ACC112 (cell line): ENCODE results near the gene MYO18A.
A peak's percentile ranks its signal among the peaks of the same experiment; 100 is the strongest.

Source experiments
- H2AFZ ChIP-seq: fragments of 200-600 bp; sonication (generic); one replicate; pipeline ENCODE4 v1.6.0; 2017; ENCODE audit warnings: antibody characterized with exemption, low read length; ENCODE audit not compliant: unreplicated experiment
- H3K27ac ChIP-seq: fragments of 200-600 bp; sonication (generic); 2 replicates; pipeline ENCODE4 v1.5.1; 2014; ENCODE audit warnings: low read depth, mild to moderate bottlenecking, antibody characterized with exemption, low read length, moderate library complexity
- H3K27me3 ChIP-seq: fragments of 200-600 bp; sonication (generic); 2 replicates; pipeline ENCODE4 v1.6.1; 2014; ENCODE audit warnings: mild to moderate bottlenecking, antibody characterized with exemption, low read length, moderate library complexity, mixed read lengths; ENCODE audit not compliant: insufficient read depth
- H3K36me3 ChIP-seq: fragments of 200-600 bp; sonication (generic); 2 replicates; pipeline ENCODE4 v1.6.1; 2016; ENCODE audit warnings: mild to moderate bottlenecking, antibody characterized with exemption, low read length, moderate library complexity, mixed read lengths; ENCODE audit not compliant: insufficient read depth
- H3K4me1 ChIP-seq: fragments of 200-600 bp; sonication (generic); one replicate; pipeline ENCODE4 v1.6.1; 2016; ENCODE audit warnings: low read length, mixed read lengths; ENCODE audit not compliant: insufficient read depth, unreplicated experiment, control insufficient read depth
- H3K4me3 ChIP-seq: fragments of 200-600 bp; sonication (generic); 2 replicates; pipeline ENCODE4 v1.5.1; 2014; ENCODE audit warnings: mild to moderate bottlenecking, low read depth, low read length
- H3K79me2 ChIP-seq: fragments of 200-600 bp; sonication (generic); one replicate; pipeline ENCODE4 v1.6.0; 2016; ENCODE audit warnings: low read length; ENCODE audit not compliant: control insufficient read depth, unreplicated experiment, insufficient read depth

The MYO18A gene

GRCh38 chr17:29136998-29137730 lies 43.0 kb downstream of the MYO18A start:
- no peaks in the 10 kb centered on the region for H3K27me3 ChIP-seq
- no peak overlapping the region for H3K27ac ChIP-seq
- no peak overlapping the region for H3K4me3 ChIP-seq
- no peaks in the 10 kb centered on the region for H3K36me3 ChIP-seq
- no peaks in the 10 kb centered on the region for H3K79me2 ChIP-seq
- peaks cover 67% of the 10 kb centered on the region for H3K4me1 ChIP-seq
- H2AFZ ChIP-seq: no peak overlapping the region

- Histone ChIP-seq H3K4me1 (peaks cover 70% of the 10 kb centered on the region), H3K4me3 (no peak overlapping the region), H3K27me3 (no peaks in the 10 kb centered on the region), H3K27ac (no peak overlapping the region), H3K36me3 (no peaks in the 10 kb centered on the region), H3K79me2 (no peaks in the 10 kb centered on the region), H2AFZ (no peak overlapping the region)
Observed at GRCh38 chr17:29135464-29135863, 44.7 kb downstream of the MYO18A start.

- peak overlapping the region; percentile 38; the same call in 1 of the 2 replicates for H3K4me3 ChIP-seq
- H3K27me3 ChIP-seq: no peaks in the 10 kb centered on the region
- no peak overlapping the region for H2AFZ ChIP-seq
- H3K79me2 ChIP-seq: no peaks in the 10 kb centered on the region
- peaks cover 48% of the 10 kb centered on the region for H3K4me1 ChIP-seq
- no peaks in the 10 kb centered on the region for H3K36me3 ChIP-seq
- H3K27ac ChIP-seq: peak overlapping the region; percentile 78
Observed at GRCh38 chr17:29133121-29133713, 47.0 kb downstream of the MYO18A start.

- Histone ChIP-seq H3K79me2 (no peaks in the 10 kb centered on the region), H3K4me1 (peaks cover 38% of the 10 kb centered on the region), H3K4me3 (0 out of 2 replicates have a peak overlapping the region, but pooled peaks have one; percentile 38), H3K36me3 (no peaks in the 10 kb centered on the region), H3K27me3 (no peaks in the 10 kb centered on the region), H3K27ac (peak overlapping the region; percentile 78), H2AFZ (no peak overlapping the region)
Observed at GRCh38 chr17:29131814-29132682, 48.1 kb downstream of the MYO18A start.

- Histone ChIP-seq H3K79me2 (no peaks in the 10 kb centered on the region), H3K4me3 (no peak overlapping the region), H3K27me3 (no peaks in the 10 kb centered on the region), H2AFZ (no peak overlapping the region), H3K36me3 (no peaks in the 10 kb centered on the region), H3K27ac (no peak overlapping the region), H3K4me1 (peaks cover 37% of the 10 kb centered on the region)
Observed at GRCh38 chr17:29129731-29130130, 50.5 kb downstream of the MYO18A start.

GRCh38 chr17:29127840-29128239 lies 52.4 kb downstream of the MYO18A start:
- Histone ChIP-seq H3K79me2 (no peaks in the 10 kb centered on the region), H3K4me1 (peaks cover 33% of the 10 kb centered on the region), H3K27ac (no peak overlapping the region)

GRCh38 chr17:29126268-29126930 lies 53.8 kb downstream of the MYO18A start:
- Histone ChIP-seq H3K4me3 (no peak overlapping the region), H3K36me3 (no peaks in the 10 kb centered on the region), H3K79me2 (no peaks in the 10 kb centered on the region), H3K27ac (no peak overlapping the region), H2AFZ (no peak overlapping the region), H3K27me3 (no peaks in the 10 kb centered on the region), H3K4me1 (peaks cover 19% of the 10 kb centered on the region)

More at GRCh38 chr17:29127840-29128239, 52.4 kb downstream of the MYO18A start:
- Histone ChIP-seq H3K27me3 (no peaks in the 10 kb centered on the region), H3K4me3 (no peak overlapping the region), H2AFZ (no peak overlapping the region), H3K36me3 (no peaks in the 10 kb centered on the region)

- H3K4me3 ChIP-seq: no peak overlapping the region
- H3K79me2 ChIP-seq: no peaks in the 10 kb centered on the region
- H3K27me3 ChIP-seq: no peaks in the 10 kb centered on the region
- no peaks in the 10 kb centered on the region for H3K36me3 ChIP-seq
- H3K27ac ChIP-seq: no peak overlapping the region
- no peak overlapping the region for H2AFZ ChIP-seq
- H3K4me1 ChIP-seq: peaks cover 12% of the 10 kb centered on the region
Observed at GRCh38 chr17:29125651-29126050, 54.5 kb downstream of the MYO18A start.

- H3K27ac ChIP-seq: no peak overlapping the region
- peaks cover 11% of the 10 kb centered on the region for H3K4me1 ChIP-seq
- no peaks in the 10 kb centered on the region for H3K27me3 ChIP-seq
- no peak overlapping the region for H2AFZ ChIP-seq
- H3K79me2 ChIP-seq: no peaks in the 10 kb centered on the region
- H3K36me3 ChIP-seq: no peaks in the 10 kb centered on the region
- H3K4me3 ChIP-seq: no peak overlapping the region
Observed at GRCh38 chr17:29124925-29125273, 55.3 kb downstream of the MYO18A start.

GRCh38 chr17:29124135-29124924 lies 55.9 kb downstream of the MYO18A start:
- H3K4me1 ChIP-seq: peaks cover 11% of the 10 kb centered on the region
- H2AFZ ChIP-seq: no peak overlapping the region
- H3K4me3 ChIP-seq: no peak overlapping the region
- no peaks in the 10 kb centered on the region for H3K36me3 ChIP-seq
- H3K27me3 ChIP-seq: no peaks in the 10 kb centered on the region
- no peaks in the 10 kb centered on the region for H3K79me2 ChIP-seq
- no peak overlapping the region for H3K27ac ChIP-seq
